GM18951 (cell line): ENCODE data around the gene IL13.
"Not testable (repeated sequence)": the region's sequence is repeated elsewhere in the genome, so short reads cannot be mapped to it uniquely, and the experiment has no call there.

ENCODE experiments used
- POLR2A ChIP-seq: IDR thresholded peaks from 4 replicates; pipeline ENCODE4 v1.6.1; 2011; ENCODE audit warnings: mild to moderate bottlenecking; ENCODE audit not compliant: insufficient read length, insufficient read depth; ENCODE audit errors: extremely low read depth
- in situ Hi-C: fragments of 300-500 bp; cut with MboI; formaldehyde crosslinking; loops from one replicate; pipeline ENCODE4 v1.12.0; 2022; ENCODE audit warnings: low sequenced_read_pairs, mixed read lengths, inconsistent platforms; ENCODE audit not compliant: unreplicated experiment

The IL13 gene

DNA sequence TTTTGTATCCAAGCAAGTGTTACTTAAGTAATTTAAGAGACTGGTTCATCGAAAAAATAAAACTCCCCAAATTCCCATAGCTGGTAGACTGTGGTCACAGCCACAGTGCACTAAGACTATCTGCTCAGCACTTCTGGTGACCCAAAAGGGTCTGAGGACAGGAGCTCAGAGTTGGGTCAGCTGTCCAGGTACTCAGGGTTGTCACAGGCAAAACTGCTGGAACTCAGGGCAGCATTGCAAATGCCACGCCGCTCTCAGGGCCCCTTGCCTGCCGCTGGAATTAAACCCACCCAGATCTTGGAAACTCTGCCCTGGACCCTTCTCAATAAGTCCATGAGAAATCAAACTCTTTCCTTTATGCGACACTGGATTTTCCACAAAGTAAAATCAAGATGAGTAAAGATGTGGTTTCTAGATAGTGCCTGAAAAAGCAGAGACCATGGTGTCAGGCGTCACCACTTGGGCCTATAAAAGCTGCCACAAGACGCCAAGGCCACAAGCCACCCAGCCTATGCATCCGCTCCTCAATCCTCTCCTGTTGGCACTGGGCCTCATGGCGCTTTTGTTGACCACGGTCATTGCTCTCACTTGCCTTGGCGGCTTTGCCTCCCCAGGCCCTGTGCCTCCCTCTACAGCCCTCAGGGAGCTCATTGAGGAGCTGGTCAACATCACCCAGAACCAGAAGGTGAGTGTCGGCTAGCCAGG lies at the start of gene IL13:
IL13 (plus strand) TSS at position 498 of the 705 bp plus-strand sequence; CDS start at position 512, 14 bp downstream.
- in situ Hi-C loops = no loop called here

GRCh38 chr5:132611965-132612364 lies 46.0 kb upstream of the IL13 start:
- in situ Hi-C loops = no loop called here
- no peak for TF ChIP-seq POLR2A

More for the DNA sequence above, at the start of gene IL13:
- no peak for TF ChIP-seq POLR2A

DNA sequence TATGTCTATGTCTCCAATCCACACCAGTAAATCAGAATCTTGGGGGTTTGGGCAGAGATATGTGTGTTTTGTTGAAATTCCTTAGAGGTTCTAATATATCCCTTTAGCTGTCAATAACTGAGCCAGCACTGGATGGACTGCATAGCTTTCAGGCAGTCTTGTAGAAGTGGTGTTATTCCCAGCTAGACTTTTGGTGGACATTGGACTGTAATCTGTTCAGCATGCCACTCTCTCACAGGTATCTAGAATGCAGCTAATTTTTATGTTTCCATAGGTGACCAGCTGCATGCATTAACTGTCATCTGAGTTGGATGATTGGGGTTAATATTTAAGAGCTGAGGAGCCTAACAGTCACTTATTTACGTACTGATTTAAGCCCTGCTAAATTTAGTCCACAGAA lies 45.1 kb upstream of the IL13 start:
- TF ChIP-seq POLR2A = no peak
- in situ Hi-C loops = no loop called here

GRCh38 chr5:132621699-132622098 lies 36.3 kb upstream of the IL13 start:
- no peak for TF ChIP-seq POLR2A
- in situ Hi-C loops = no loop called here

GRCh38 chr5:132622608-132623007 lies 35.4 kb upstream of the IL13 start:
- in situ Hi-C loops = no loop called here
- TF ChIP-seq POLR2A = no peak

DNA sequence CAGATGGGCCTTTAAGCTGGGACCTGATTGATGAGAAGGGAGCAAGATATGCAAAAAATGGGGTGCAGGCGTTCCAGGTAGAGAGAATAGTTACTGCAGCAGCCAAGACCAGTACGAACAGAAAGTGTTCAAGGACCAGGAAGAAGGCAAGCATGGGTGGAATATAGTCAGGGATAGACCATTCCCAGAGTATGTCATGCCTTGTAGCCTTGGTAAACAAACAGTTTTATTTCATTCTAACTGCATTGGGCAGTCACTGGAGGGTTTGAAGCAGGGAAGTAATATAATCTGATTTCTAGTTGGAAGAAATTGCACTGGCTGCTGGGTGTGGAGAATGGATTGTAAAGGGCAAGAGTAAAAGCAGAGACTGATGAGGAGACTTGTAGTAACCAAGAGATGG lies 30.5 kb upstream of the IL13 start:
- TF ChIP-seq POLR2A = no peak
- in situ Hi-C loops = no loop called here

DNA sequence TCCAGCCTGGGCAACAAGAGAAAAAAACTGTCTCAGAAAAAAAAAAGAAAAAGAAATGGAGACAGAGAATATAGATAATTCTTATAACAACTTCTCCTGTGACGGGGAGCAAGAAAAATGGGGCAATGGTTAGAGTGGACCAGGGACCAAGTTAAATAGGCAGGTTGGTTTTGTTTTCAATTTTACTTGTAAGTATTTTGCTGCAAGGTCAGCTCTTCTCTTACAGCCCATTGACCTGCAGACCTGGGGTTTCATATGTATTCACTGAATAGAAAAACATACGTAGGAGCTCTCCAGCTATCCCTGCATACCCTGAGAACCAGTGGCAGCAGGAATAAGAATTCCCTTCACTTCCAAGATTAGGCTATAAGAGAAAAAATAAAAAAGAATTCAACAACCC lies 29.2 kb upstream of the IL13 start:
- in situ Hi-C loops = no loop called here
- TF ChIP-seq POLR2A = no peak

DNA sequence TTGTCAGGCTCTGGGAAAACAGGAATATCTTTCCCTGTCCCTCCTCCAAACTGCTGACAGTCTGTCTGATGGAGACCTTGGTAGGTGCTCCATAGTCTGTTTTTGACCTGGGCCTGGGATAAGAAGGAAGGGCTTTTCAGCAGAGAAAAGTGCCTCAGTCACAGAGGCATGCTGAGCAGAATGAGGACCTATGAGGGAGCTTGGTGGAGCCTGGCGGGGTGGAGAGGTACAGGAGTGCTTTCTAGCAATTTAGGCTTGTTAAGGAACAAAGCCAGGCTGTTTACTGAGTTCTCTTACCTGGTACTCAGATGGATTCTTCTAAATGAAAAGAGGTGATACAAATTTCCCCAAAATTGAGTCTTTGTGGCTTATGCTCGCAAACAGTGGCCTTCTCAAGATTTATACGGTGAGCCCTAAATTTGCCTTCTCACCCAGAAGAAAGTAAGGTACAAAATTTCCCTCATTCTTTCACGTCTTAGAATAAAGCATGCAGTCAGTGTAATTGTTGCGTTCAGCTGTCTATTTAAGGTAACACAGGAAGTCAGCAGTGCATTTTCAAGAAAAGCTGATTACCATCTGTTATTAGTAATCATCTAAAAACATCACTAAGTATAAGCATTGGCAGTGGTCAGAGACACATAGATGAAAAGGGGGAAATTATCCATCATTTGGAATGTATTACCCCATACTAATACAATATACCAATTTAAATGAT lies 28.6 kb upstream of the IL13 start:
- no peak for TF ChIP-seq POLR2A
- in situ Hi-C loops = no loop called here

- in situ Hi-C loops = not testable (repeated sequence)
Measured at GRCh38 chr5:132633587-132633986, 24.4 kb upstream of the IL13 start.

DNA sequence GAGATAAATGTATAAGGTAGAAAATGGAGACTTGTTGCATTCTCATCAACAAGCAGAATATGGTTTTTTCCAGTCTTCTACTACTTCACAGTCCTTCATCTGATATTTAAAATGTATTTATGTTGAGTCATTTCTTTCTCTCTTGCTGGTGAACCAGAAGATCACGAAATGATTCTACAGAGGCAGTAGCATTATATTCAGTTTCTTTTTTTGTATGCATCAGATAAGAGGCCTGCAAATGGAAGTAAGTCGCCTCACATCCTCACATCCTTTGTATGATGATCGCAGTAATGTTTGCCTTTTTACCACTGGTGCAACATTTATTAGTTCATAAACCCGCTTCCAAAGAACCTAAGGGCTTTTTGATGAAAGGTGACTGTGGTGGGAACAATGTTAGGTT lies 22.1 kb upstream of the IL13 start:
- TF ChIP-seq POLR2A = no peak
- in situ Hi-C loops = no loop called here

- in situ Hi-C loops = no loop called here
- TF ChIP-seq POLR2A = no peak
Measured at GRCh38 chr5:132637241-132637640, 20.7 kb upstream of the IL13 start.

GRCh38 chr5:132639706-132640130 lies 18.3 kb upstream of the IL13 start:
- in situ Hi-C loops = no loop called here
- TF ChIP-seq POLR2A = no peak

- in situ Hi-C loops = no loop called here
Measured at GRCh38 chr5:132640613-132641012, 17.4 kb upstream of the IL13 start.

GRCh38 chr5:132641241-132641723 lies 16.7 kb upstream of the IL13 start:
- in situ Hi-C loops = no loop called here

More at GRCh38 chr5:132640613-132641012, 17.4 kb upstream of the IL13 start:
- no peak for TF ChIP-seq POLR2A

More at GRCh38 chr5:132641241-132641723, 16.7 kb upstream of the IL13 start:
- no peak for TF ChIP-seq POLR2A
